Lung (tissue), 12 donors: ENCODE results near the gene TMEM141. TPM values are rescaled to one million over a fixed set of nuclear protein-coding genes. Genes with fewer than 3 reads are reported as not detected.
"Not testable (repeated sequence)": the region's sequence is repeated elsewhere in the genome, so short reads cannot be mapped to it uniquely, and the experiment has no call there.

Experiments
- ATAC-seq: fragments of 200-7000 bp; cut with Tn5 transposase; one replicate; pipeline ENCODE4 v1.9.1; 2020; ENCODE audit warnings: moderate number of reproducible peaks; ENCODE audit not compliant: insufficient read depth, low FRiP score
- DNase-seq, 3 donors: peaks; one replicate each; pipeline ENCODE4 v3.0.0-alpha.2; 2013 to 2017
- H3K27ac ChIP-seq, 2 donors: one replicate each; pipeline ENCODE4 v1.5.1; 2013; ENCODE audit warnings: mild to moderate bottlenecking in 2 of 2, moderate library complexity in 2 of 2, control low read depth in 1 of 2, inconsistent platforms in 1 of 2, low read depth in 1 of 2, low read length in 1 of 2
- H3K27me3 ChIP-seq, 3 donors: one replicate each; pipeline ENCODE4 v1.5.1; 2013; ENCODE audit warnings: low read length in 2 of 3; ENCODE audit not compliant: control insufficient read depth in 3 of 3, insufficient read depth in 3 of 3
- H3K36me3 ChIP-seq, 4 donors: one replicate each; pipeline ENCODE4 v1.5.1; 2013; ENCODE audit warnings: low read length in 4 of 4, mild to moderate bottlenecking in 1 of 4, moderate library complexity in 1 of 4; ENCODE audit not compliant: control insufficient read depth in 4 of 4, insufficient read depth in 4 of 4
- H3K4me1 ChIP-seq, 5 donors: one replicate each; pipeline ENCODE4 v1.5.1; 2013; ENCODE audit warnings: low read length in 5 of 5, mild to moderate bottlenecking in 2 of 5, moderate library complexity in 1 of 5; ENCODE audit not compliant: control insufficient read depth in 5 of 5, insufficient read depth in 5 of 5
- H3K4me3 ChIP-seq: one replicate; pipeline ENCODE4 v1.5.1; 2013; ENCODE audit warnings: mild to moderate bottlenecking, control low read depth, moderate library complexity
- H3K9ac ChIP-seq, 2 donors: one replicate each; pipeline ENCODE4 v1.5.1; 2013; ENCODE audit warnings: low read length in 2 of 2, control low read depth in 1 of 2; ENCODE audit not compliant: insufficient read depth in 1 of 2
- H3K9me3 ChIP-seq, 4 donors: one replicate each; pipeline ENCODE4 v1.5.1; 2013; ENCODE audit warnings: low read length in 3 of 4, mild to moderate bottlenecking in 1 of 4, moderate library complexity in 1 of 4; ENCODE audit not compliant: control insufficient read depth in 4 of 4, insufficient read depth in 3 of 4
- CTCF ChIP-seq: IDR thresholded peaks from 2 replicates; pipeline ENCODE4 v1.5.1; 2012; ENCODE audit warnings: mild to moderate bottlenecking; ENCODE audit errors: control extremely low read depth, extremely low read depth
- WGBS, 2 donors: extraction: QIAGEN DNeasy Blood & Tissue Kit; methylation state at CpG; one replicate each; pipeline ENCODE4 v1.1.7; 2013; 5-methylcytosine and 5-hydroxymethylcytosine counted together
- polyA plus RNA-seq, 2 donors: library from polyadenylated mRNA; stranded (reverse); fragments of 200-250 nt; gene quantifications; one replicate each; pipeline ENCODE4 v1.2.1, GENCODE V29; 2013
- total RNA-seq, 2 donors: library from RNA; depleted of rRNA in 1 of 2; stranded (reverse); fragments of >200 nt in 1 of 2; gene quantifications; one replicate each; pipeline ENCODE4 v1.2.1, GENCODE V29; 2014 to 2021
- donor health status: control.
- donor health status: control.
- donor health status: Bipolar disorder and iron deficiency.
- donor health status: healthy.
- donor health status: DM: yes; HTN: yes; CAD: no.

Gene TMEM141
- total and polyA plus RNA-seq, 4 donors: 56.5 to 177 (median 113) TPM

- no peak overlapping the region for H3K27ac ChIP-seq
- H3K9me3 ChIP-seq: peaks cover 0 to 9% (median 3%) of the 10 kb centered on the region in 4 donors
- no peak overlapping the region for H3K9ac ChIP-seq
- TF ChIP-seq CTCF: no peak
- H3K4me1 ChIP-seq: peaks cover 0 to 3% (median 0%) of the 10 kb centered on the region in 5 donors
- no peaks in the 10 kb centered on the region for H3K27me3 ChIP-seq
- DNase-seq (no peak), ATAC-seq (no peak)
- H3K4me3 ChIP-seq: no peak overlapping the region
- H3K36me3 ChIP-seq: no peaks in the 10 kb centered on the region
- 61 to 73% methylated on average over 15 to 17 of the region's 17 CpGs for WGBS, 2 donors
Observed at GRCh38 chr9:136754059-136754572, 37.0 kb upstream of the TMEM141 start.

- no peak for TF ChIP-seq CTCF
- peaks cover 0 to 9% (median 3%) of the 10 kb centered on the region in 4 donors for H3K9me3 ChIP-seq
- ATAC-seq (no peak), DNase-seq (no peak)
- H3K4me3 ChIP-seq: no peak overlapping the region
- no peaks in the 10 kb centered on the region for H3K27me3 ChIP-seq
- whole genome bisulfite sequencing, 2 donors: 85 to 89% methylated on average over 24 of the region's 24 CpGs
- H3K4me1 ChIP-seq: peaks cover 0 to 3% (median 0%) of the 10 kb centered on the region in 5 donors
- no peaks in the 10 kb centered on the region for H3K36me3 ChIP-seq
- no peak overlapping the region for H3K27ac ChIP-seq
- no peak overlapping the region for H3K9ac ChIP-seq
Observed at GRCh38 chr9:136754626-136755301, 36.4 kb upstream of the TMEM141 start.

- H3K9me3 ChIP-seq, H3K9ac ChIP-seq, H3K27ac ChIP-seq, H3K27me3 ChIP-seq, H3K4me3 ChIP-seq, ATAC-seq, DNase-seq, H3K4me1 ChIP-seq, H3K36me3 ChIP-seq: not testable (repeated sequence)
- WGBS, 2 donors: 90 to 91% methylated on average over 22 of the region's 22 CpGs
Observed at GRCh38 chr9:136755302-136756133, 35.6 kb upstream of the TMEM141 start.

GRCh38 chr9:136756134-136756438 is 35.1 kb upstream of the TMEM141 start:
- no peak overlapping the region for H3K9ac ChIP-seq
- H3K27me3 ChIP-seq: no peaks in the 10 kb centered on the region
- no peak for ATAC-seq
- H3K9me3 ChIP-seq: peaks cover 0 to 9% (median 3%) of the 10 kb centered on the region in 4 donors
- WGBS, 2 donors: 98 to 100% methylated on average over 4 of the region's 4 CpGs
- TF ChIP-seq CTCF: no peak
- H3K27ac ChIP-seq: no peak overlapping the region
- no peaks in the 10 kb centered on the region for H3K36me3 ChIP-seq
- H3K4me3 ChIP-seq: no peak overlapping the region
- DNase-seq: no peak
- H3K4me1 ChIP-seq: peaks cover 0 to 3% (median 0%) of the 10 kb centered on the region in 5 donors
